Measurements from ENCODE around the gene DYNLL2. TPM values are rescaled to one million over a fixed set of nuclear protein-coding genes. Genes with fewer than 3 reads are reported as not detected.
"Not testable (repeated sequence)": the region's sequence is repeated elsewhere in the genome, so short reads cannot be mapped to it uniquely, and the experiment has no call there.

Gene DYNLL2
- total and polyA plus RNA-seq, 2 experiments from 2014 or later, result 1.5 to 11.3 TPM

- TF ChIP-seq EZH2phosphoT487 (IDR thresholded peaks at IDR 0.05; ENCODE audit: insufficient read depth, low read depth), result no peak
- no peak for TF ChIP-seq EZH2 (IDR thresholded peaks at IDR 0.05; ENCODE audit: insufficient read depth, poor library complexity, severe bottlenecking)
- Histone ChIP-seq H3K9ac (no peak overlapping the region), H3K4me2 (ENCODE audit: unreplicated experiment) (no peak overlapping the region), H3K27ac (no peak overlapping the region), H3F3A (ENCODE audit: insufficient read depth) (no peaks in the 10 kb centered on the region), H3K27me3 (replicated peaks; ENCODE audit: insufficient read depth) (0 out of 2 replicates have a peak, but pooled peaks cover 13% of the 10 kb centered on the region), H3K79me2 (ENCODE audit: insufficient read depth) (no peaks in the 10 kb centered on the region), H2AFZ (no peak overlapping the region), H3K36me3 (ENCODE audit: low read depth) (no peaks in the 10 kb centered on the region), H3K9me3 (ENCODE audit: low read depth) (no peaks in the 10 kb centered on the region), H3K9me2 (ENCODE audit: insufficient read depth) (no peaks in the 10 kb centered on the region), H4K20me1 (ENCODE audit: insufficient read depth) (no peaks in the 10 kb centered on the region), H3K4me3 (no peak overlapping the region), H3K4me1 (ENCODE audit: insufficient read depth) (no peaks in the 10 kb centered on the region)
- 31 to 34% methylated on average over 8 of the region's 8 CpGs for WGBS, 2 experiments (ENCODE audit: low coverage in 1 of 2, low lambda C conversion rate in 2 of 2, missing lambda C conversion rate in 2 of 2)
- no peak for DNase-seq
- in situ Hi-C loops (cut with MboI), result no loop called here
Observed at GRCh38 chr17:58136669-58137279, 53.6 kb downstream of the DYNLL2 start.

GRCh38 chr17:58141505-58141904 lies 58.3 kb downstream of the DYNLL2 start:
- Histone ChIP-seq H3K4me3 (no peak overlapping the region), H3K36me3 (ENCODE audit: low read depth) (no peaks in the 10 kb centered on the region), H3F3A (ENCODE audit: insufficient read depth) (no peaks in the 10 kb centered on the region), H3K9me3 (ENCODE audit: low read depth) (peaks cover 2% of the 10 kb centered on the region), H2AFZ (no peak overlapping the region), H3K9me2 (ENCODE audit: insufficient read depth) (no peaks in the 10 kb centered on the region), H3K27me3 (replicated peaks; ENCODE audit: insufficient read depth) (0 out of 2 replicates have a peak, but pooled peaks cover 9% of the 10 kb centered on the region), H3K4me1 (ENCODE audit: insufficient read depth) (no peaks in the 10 kb centered on the region), H3K9ac (no peak overlapping the region), H3K79me2 (ENCODE audit: insufficient read depth) (no peaks in the 10 kb centered on the region), H3K27ac (no peak overlapping the region), H4K20me1 (ENCODE audit: insufficient read depth) (no peaks in the 10 kb centered on the region), H3K4me2 (ENCODE audit: unreplicated experiment) (no peak overlapping the region)
- in situ Hi-C loops (cut with MboI), result no loop called here
- no peak for DNase-seq
- TF ChIP-seq EZH2 (IDR thresholded peaks at IDR 0.05; ENCODE audit: insufficient read depth, poor library complexity, severe bottlenecking) (no peak), EZH2phosphoT487 (IDR thresholded peaks at IDR 0.05; ENCODE audit: insufficient read depth, low read depth) (no peak)
- WGBS, 2 experiments (ENCODE audit: low coverage in 1 of 2, low lambda C conversion rate in 2 of 2, missing lambda C conversion rate in 2 of 2), result 58 to 76% methylated on average over 3 to 5 of the region's 5 CpGs

GRCh38 chr17:58143335-58143734 lies 60.1 kb downstream of the DYNLL2 start:
- H3K9me2 ChIP-seq (ENCODE audit: insufficient read depth); H3K36me3 ChIP-seq (ENCODE audit: low read depth); H3F3A ChIP-seq (ENCODE audit: insufficient read depth); in situ Hi-C loops (cut with MboI); H4K20me1 ChIP-seq (ENCODE audit: insufficient read depth); H3K27ac ChIP-seq; H3K79me2 ChIP-seq (ENCODE audit: insufficient read depth); H3K4me3 ChIP-seq; H2AFZ ChIP-seq; H3K9ac ChIP-seq; H3K4me1 ChIP-seq (ENCODE audit: insufficient read depth); DNase-seq; H3K4me2 ChIP-seq (ENCODE audit: unreplicated experiment); H3K9me3 ChIP-seq (ENCODE audit: low read depth): not testable (repeated sequence)
- WGBS, 2 experiments (ENCODE audit: low coverage in 1 of 2, low lambda C conversion rate in 2 of 2, missing lambda C conversion rate in 2 of 2), result 65 to 67% methylated on average over 4 of the region's 4 CpGs
- H3K27me3 ChIP-seq (replicated peaks; ENCODE audit: insufficient read depth), result peaks cover 11% of the 10 kb centered on the region; the same call in 1 of the 2 replicates

- Histone ChIP-seq H3K4me3 (no peak overlapping the region), H4K20me1 (ENCODE audit: insufficient read depth) (no peaks in the 10 kb centered on the region), H3K4me2 (ENCODE audit: unreplicated experiment) (no peak overlapping the region), H3K9me3 (ENCODE audit: low read depth) (peaks cover 4% of the 10 kb centered on the region), H3K36me3 (ENCODE audit: low read depth) (no peaks in the 10 kb centered on the region), H3K4me1 (ENCODE audit: insufficient read depth) (no peaks in the 10 kb centered on the region), H3K27me3 (replicated peaks; ENCODE audit: insufficient read depth) (peaks cover 7% of the 10 kb centered on the region; the same call in 1 of the 2 replicates), H3F3A (ENCODE audit: insufficient read depth) (no peaks in the 10 kb centered on the region), H3K9me2 (ENCODE audit: insufficient read depth) (no peaks in the 10 kb centered on the region), H3K27ac (no peak overlapping the region), H3K9ac (no peak overlapping the region), H2AFZ (no peak overlapping the region), H3K79me2 (ENCODE audit: insufficient read depth) (no peaks in the 10 kb centered on the region)
- in situ Hi-C loops (cut with MboI), result no loop called here
- WGBS, 2 experiments (ENCODE audit: low coverage in 1 of 2, low lambda C conversion rate in 2 of 2, missing lambda C conversion rate in 2 of 2), result 22 to 37% methylated on average over 1 of the region's 1 CpG
- TF ChIP-seq EZH2 (IDR thresholded peaks at IDR 0.05; ENCODE audit: insufficient read depth, poor library complexity, severe bottlenecking) (no peak), EZH2phosphoT487 (IDR thresholded peaks at IDR 0.05; ENCODE audit: insufficient read depth, low read depth) (no peak)
- DNase-seq, result no peak
Observed at GRCh38 chr17:58144801-58145200, 61.6 kb downstream of the DYNLL2 start.

Other genes starting within 250 kb of the DYNLL2 start
- gene MRPS23, start 233.4 kb upstream of the DYNLL2 start, total RNA-seq (2014; rRNA removed; shearing (Covaris generic)), result 24.8 and 33.4 TPM in 2 replicates
- 60.5 and 61.1 TPM in 2 replicates for gene MRPS23, start 233.4 kb upstream of the DYNLL2 start, polyA plus RNA-seq (2016; fragmentation: Nextera tagmentation; extraction: Ambion mirVana)
- 11.1 and 18.8 TPM in 2 replicates for gene CUEDC1, start 128.0 kb upstream of the DYNLL2 start, total RNA-seq (2014; rRNA removed; shearing (Covaris generic))
- 13.6 and 15.5 TPM in 2 replicates for gene CUEDC1, start 128.0 kb upstream of the DYNLL2 start, polyA plus RNA-seq (2016; fragmentation: Nextera tagmentation; extraction: Ambion mirVana)
- gene VEZF1, start 95.2 kb upstream of the DYNLL2 start, total RNA-seq (2014; rRNA removed; shearing (Covaris generic)), result 45.5 and 51.9 TPM in 2 replicates
- 30.5 and 32.2 TPM in 2 replicates for gene VEZF1, start 95.2 kb upstream of the DYNLL2 start, polyA plus RNA-seq (2016; fragmentation: Nextera tagmentation; extraction: Ambion mirVana)
- 204 and 228 TPM in 2 replicates for gene SRSF1, start 76.2 kb upstream of the DYNLL2 start, total RNA-seq (2014; rRNA removed; shearing (Covaris generic))
- gene SRSF1, start 76.2 kb upstream of the DYNLL2 start, polyA plus RNA-seq (2016; fragmentation: Nextera tagmentation; extraction: Ambion mirVana), result 125 and 130 TPM in 2 replicates
- gene OR4D1, start 65.0 kb downstream of the DYNLL2 start, total RNA-seq (2014; rRNA removed; shearing (Covaris generic)), result not detected in 2 replicates
- not detected in 2 replicates for gene OR4D1, start 65.0 kb downstream of the DYNLL2 start, polyA plus RNA-seq (2016; fragmentation: Nextera tagmentation; extraction: Ambion mirVana)
- not detected in 2 replicates for gene OR4D2, start 83.6 kb downstream of the DYNLL2 start, total RNA-seq (2014; rRNA removed; shearing (Covaris generic))
- not detected in 2 replicates for gene OR4D2, start 83.6 kb downstream of the DYNLL2 start, polyA plus RNA-seq (2016; fragmentation: Nextera tagmentation; extraction: Ambion mirVana)
- gene EPX, start 109.3 kb downstream of the DYNLL2 start, total RNA-seq (2014; rRNA removed; shearing (Covaris generic)), result not detected in 2 replicates
- gene EPX, start 109.3 kb downstream of the DYNLL2 start, polyA plus RNA-seq (2016; fragmentation: Nextera tagmentation; extraction: Ambion mirVana), result not detected in 2 replicates
- gene MKS1, start 135.8 kb downstream of the DYNLL2 start, total RNA-seq (2014; rRNA removed; shearing (Covaris generic)), result 10.2 and 15.3 TPM in 2 replicates
- gene MKS1, start 135.8 kb downstream of the DYNLL2 start, polyA plus RNA-seq (2016; fragmentation: Nextera tagmentation; extraction: Ambion mirVana), result 14.1 and 15.7 TPM in 2 replicates
- not detected in 2 replicates for gene LPO, start 155.2 kb downstream of the DYNLL2 start, total RNA-seq (2014; rRNA removed; shearing (Covaris generic))
- 0.11 TPM in 1 of 2 replicates, not detected in the other for gene LPO, start 155.2 kb downstream of the DYNLL2 start, polyA plus RNA-seq (2016; fragmentation: Nextera tagmentation; extraction: Ambion mirVana)
- gene MPO, start 197.5 kb downstream of the DYNLL2 start, total RNA-seq (2014; rRNA removed; shearing (Covaris generic)), result 0.38 TPM in 1 of 2 replicates, not detected in the other
- not detected in 2 replicates for gene MPO, start 197.5 kb downstream of the DYNLL2 start, polyA plus RNA-seq (2016; fragmentation: Nextera tagmentation; extraction: Ambion mirVana)
- under 0.01 and 0.76 TPM in 2 replicates for gene TSPOAP1, start 245.4 kb downstream of the DYNLL2 start, total RNA-seq (2014; rRNA removed; shearing (Covaris generic))
- gene TSPOAP1, start 245.4 kb downstream of the DYNLL2 start, polyA plus RNA-seq (2016; fragmentation: Nextera tagmentation; extraction: Ambion mirVana), result 0.63 and 1.0 TPM in 2 replicates

Measured in GM23248 (cell line).